T-helper 9 cell (primary cell): ENCODE data around the gene NME2.

Source experiments
- DNase-seq: peaks from one replicate; pipeline ENCODE4 v3.0.0-alpha.2; 2020

Gene NME2

DNA sequence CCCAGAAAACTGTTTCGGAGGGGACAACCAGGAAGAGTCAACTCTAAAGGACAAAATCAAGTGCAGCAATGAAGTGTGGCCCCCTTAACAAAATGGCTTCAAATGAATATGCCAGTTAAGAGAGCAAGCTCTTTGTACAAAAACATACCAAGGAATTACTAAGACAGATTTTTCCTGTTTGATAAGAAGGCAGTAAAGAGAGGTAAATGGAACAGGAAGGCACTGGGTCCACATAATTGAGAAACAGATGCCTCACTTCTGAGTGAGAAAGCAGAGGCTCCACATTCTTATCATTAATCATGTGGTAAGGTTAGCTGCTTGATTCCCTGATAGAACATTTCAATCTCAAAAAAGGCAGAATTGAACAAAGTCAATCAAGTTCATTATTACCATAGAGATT, 48.7 kb downstream of the NME2 start:
- DNase-seq = no peak

GRCh38 chr17:51217946-51218345, 51.7 kb downstream of the NME2 start:
- DNase-seq = no peak

DNA sequence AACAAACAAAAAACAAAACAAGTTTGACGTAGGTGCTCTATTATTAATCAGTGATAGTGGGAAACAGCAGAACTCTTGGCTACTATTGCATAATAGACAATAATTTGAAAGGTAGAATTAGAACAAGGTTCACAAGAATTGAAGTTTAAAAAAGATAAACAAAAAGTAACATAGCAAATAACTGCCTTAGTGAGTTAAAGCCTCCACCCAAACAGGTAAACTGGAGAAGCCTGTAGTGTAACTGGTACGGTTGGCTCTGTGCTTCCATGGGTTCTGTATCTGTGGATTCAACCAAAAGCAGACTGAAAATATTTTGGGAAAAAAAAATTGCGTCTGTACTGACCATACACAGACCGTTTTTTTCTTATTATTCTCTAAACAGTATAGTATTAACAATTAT, 55.1 kb downstream of the NME2 start:
- no peak for DNase-seq
